Prostate gland (tissue), 2 donors: ENCODE data around the gene TOPBP1.

Source experiments
- CTCF ChIP-seq, 4 experiments: fragments of 200-600 bp in 2 of 4; fragments of 450-650 bp in 2 of 4; sonication (generic) in 2 of 4; IDR thresholded peaks; 1 replicate in 3 of 4; 2 replicates in 1 of 4; pipeline ENCODE4 v1.5.1; 2016 to 2019; ENCODE audit warnings: antibody characterized with exemption in 4 of 4, mild to moderate bottlenecking in 2 of 4, moderate library complexity in 2 of 4
- POLR2A ChIP-seq: fragments of 450-650 bp; IDR thresholded peaks from one replicate; pipeline ENCODE4 v1.6.1; 2016; ENCODE audit warnings: antibody characterized with exemption, mild to moderate bottlenecking

GRCh38 chr3:133611534-133611933, 50.2 kb downstream of the TOPBP1 start:
- TF ChIP-seq CTCF (IDR thresholded peaks at IDR 0.05) (no peak), POLR2A (no peak)
